Stimulated activated CD8-positive, alpha-beta memory T cell treated with anti-CD3 and anti-CD28 coated beads, Interleukin-7, amount 100 ng/mL, for 24 hours (primary cell): Measurements from ENCODE around the gene SLCO2B1.

Experiments used
- DNase-seq: peaks from one replicate; pipeline ENCODE4 v3.0.0-alpha.2; 2020; ENCODE audit warnings: low read depth

The SLCO2B1 gene

GRCh38 chr11:75248924-75249256 is 98.0 kb downstream of the SLCO2B1 start:
- no peak for DNase-seq

DNA sequence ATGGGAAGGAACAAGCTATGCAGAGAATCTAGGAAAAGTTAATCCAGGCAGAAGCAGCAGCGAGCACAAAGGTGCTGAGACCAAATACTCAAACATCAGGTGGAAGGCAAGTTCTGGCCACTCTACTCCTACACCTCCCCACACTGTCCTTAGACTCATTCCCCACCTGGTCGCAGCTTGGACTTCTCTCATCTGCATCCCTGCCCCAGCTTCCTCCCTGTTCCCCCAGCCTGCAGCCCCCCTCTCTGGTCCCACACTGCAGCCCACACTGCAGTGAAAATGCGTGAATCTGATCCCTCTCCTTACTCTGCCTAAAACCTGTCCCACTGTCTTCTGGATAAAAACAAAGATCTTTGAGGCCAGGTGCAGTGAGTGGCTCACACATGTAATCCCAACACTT is 98.8 kb downstream of the SLCO2B1 start:
- no peak for DNase-seq

DNA sequence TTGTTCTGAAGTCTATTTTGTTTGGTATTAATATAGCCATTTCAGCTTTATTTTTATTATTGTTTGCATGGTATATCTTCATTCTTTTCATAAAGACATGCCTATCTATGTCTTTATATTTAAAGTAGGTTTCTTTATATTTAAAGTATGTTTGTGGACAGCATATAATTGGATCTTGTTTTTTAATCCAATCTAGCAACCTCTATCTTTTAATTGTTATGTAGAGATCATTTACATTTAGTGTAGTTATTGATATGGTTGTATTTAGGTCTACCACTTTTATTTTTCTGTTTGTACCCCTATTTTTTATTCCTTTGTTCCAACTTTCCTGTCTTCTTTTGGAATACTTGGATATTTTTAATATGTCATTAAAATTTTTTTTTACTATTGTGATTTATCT is 103.4 kb downstream of the SLCO2B1 start:
- DNase-seq: no peak
